HS-5 (cell line): ENCODE results near the gene MAST4.

ENCODE experiments used
- DNase-seq: peaks from one replicate; pipeline ENCODE4 v3.0.0-alpha.2; 2012; ENCODE audit warnings: low read depth

MAST4 gene

DNA sequence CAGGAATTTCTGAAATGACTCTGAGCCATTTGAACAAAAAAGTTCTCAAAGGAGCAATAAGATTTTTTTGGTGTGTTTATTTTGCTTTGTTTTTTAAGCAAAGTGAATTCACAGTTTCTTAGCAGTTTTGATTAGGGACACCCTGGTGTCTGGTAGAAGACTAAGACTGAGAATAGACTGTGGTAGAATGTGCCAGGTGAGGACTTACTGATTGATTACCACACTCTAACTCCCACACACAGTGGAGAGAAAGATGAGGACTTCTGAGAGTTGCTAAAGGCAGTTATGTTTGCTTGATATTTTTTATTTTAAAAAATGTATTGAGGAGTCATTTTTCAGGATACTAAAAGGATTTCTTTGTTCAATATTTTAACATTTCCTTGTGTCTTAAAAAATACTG is 425.3 kb downstream of the MAST4 start:
- DNase-seq, result no peak

DNA sequence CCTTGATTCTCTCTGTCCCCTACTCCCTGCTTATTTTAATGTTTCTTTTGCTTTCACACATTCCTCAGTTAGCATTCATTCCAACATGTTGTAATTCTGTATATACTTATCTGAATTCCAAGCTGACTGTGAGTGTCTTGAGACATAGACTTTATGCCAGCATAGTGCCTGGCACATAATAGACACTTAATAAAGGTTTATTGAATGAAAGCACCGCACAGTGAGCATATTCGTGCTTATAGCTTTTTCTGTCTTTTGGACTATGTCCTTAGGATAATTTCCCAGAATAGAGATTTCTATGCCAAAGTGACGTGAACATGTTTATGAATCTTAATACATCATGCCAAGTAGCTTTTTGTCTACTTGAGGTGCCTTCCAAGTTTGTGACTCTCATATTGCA is 425.8 kb downstream of the MAST4 start:
- DNase-seq, result no peak

DNA sequence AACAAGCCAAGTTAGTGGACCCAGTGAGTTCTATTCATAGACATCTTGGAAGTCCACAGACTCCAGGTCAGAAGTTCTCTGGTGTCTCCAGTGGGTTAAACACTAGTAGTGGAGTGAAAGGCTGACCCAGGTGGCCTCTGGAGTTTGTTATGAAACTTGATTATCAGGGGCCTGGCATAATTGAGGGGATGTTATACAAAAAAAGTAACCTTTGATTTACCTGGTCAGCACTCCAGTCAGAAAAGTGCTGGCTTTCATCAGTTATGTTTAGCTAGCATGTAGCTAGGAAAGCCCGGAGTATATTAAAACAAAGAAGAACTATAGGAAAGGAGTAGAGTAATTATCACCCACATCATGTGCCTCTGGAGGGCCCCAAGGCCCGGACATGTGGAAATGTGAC is 429.3 kb downstream of the MAST4 start:
- DNase-seq, result no peak

GRCh38 chr5:67026278-67026677 is 430.1 kb downstream of the MAST4 start:
- DNase-seq, result no peak

DNA sequence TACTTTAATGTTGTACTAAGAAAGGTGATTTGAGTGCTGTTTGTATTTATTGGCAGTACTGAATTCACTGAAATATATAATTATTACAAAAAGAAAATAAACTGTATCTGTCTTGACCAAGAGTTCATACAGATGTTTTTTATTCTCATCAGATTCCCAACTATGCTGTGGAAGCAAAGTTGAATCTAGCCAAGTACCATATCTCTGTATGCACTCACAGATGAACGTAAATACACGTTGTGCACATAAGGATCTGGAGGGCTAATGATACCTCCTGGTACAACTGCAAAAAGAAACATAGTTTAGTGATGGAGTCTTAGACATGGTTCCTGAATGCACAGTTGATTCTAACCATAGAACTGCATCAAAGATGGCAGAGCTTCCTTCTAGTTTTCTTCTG is 431.0 kb downstream of the MAST4 start:
- DNase-seq, result no peak

- peak; percentile 6 for DNase-seq
These were observed 432.2 kb downstream of the MAST4 start for GRCh38 chr5:67028371-67028770.

- no peak for DNase-seq
These were observed 432.7 kb downstream of the MAST4 start for GRCh38 chr5:67028941-67029340.

DNA sequence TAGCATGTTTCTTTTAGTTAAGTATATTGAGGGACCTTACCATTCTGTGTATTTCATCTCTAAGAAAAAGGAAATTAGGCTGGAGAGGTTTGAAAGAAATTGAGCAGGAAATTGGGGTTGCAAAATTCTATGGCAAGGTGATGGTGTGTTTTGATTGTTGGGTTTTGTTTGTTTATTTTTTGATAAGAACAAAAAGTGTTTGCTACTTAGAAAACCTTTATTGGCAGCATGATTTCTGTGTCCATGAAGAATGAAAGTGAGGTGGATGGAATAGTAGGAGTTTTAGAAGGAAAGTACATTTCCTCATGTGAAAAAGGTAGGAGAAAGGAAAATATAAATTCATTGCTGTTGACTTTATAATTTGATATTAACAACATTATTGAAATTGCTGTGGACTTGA is 433.3 kb downstream of the MAST4 start:
- no peak for DNase-seq

DNA sequence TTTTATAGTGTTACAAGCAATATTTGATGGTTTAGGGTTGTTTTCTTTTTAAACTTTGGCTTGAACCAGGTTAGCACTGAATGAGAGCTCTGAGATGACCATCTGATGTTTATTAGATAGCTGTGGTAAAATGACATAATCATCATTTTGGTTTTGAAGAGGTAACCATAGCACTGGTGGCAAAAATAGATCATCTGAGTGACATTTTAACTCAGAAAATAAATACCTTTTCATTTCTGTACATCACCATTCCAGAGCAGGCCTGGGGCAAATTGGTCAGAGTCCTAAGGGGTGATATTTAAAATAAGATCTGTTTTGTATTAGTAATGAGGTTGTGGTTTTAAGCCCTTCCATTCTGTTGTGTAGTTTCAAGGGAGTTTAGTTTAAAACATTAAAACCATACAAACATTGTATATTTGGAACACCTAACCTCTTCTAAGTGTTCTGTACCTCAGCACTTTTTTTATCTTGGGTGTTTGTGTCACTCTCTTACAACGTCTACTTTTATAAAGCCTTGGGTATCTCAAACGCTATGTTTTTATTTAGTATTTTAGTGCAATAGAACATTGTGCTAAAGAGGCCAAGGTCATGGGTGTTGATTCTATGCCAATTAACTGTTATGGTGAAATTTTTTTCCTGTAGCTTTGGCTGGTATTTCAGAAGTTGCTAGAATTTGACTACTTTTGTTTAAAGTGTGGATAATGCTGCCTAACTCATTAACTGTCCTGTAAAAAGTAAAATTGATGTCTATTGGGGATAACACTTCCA is 434.3 kb downstream of the MAST4 start:
- DNase-seq, result no peak

- DNase-seq, result no peak
These were observed 434.9 kb downstream of the MAST4 start for GRCh38 chr5:67031057-67031443.

- no peak for DNase-seq
These were observed 435.5 kb downstream of the MAST4 start for GRCh38 chr5:67031692-67032091.

DNA sequence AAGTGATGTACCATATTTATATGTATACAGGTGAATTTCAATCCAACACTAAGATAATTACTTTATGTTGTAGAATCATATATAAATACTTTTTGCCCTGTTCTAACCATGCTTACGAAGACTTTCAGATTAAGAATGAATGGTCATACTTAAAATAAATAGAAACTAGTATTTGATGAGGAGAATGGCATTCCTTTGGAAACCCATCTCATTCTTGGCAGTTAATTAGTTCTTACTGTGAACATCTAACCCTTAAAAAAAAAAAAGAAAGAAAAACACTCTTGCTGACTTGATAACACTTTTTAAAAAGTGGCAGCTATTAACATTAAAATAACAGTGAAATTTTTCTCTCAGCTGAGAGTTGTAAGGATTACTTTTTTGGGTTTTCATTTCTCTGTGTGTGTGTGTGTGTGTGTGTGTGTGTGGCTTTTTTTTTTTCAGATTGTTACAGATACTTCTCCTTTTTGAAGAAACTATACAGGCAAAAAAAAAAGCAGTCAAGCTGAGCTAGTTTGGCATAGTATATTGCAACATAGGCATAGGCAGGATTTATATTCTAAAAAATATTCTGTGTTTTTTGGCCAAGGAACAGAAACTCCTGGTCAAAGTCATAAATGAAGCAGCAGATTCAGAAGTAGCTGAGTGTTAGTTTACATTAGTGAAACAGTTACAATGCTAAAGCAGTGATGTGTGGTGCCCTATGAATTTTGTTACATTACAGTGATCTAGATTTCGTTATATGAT is 436.9 kb downstream of the MAST4 start:
- DNase-seq, result no peak

- DNase-seq, result no peak
These were observed 437.9 kb downstream of the MAST4 start for GRCh38 chr5:67033880-67034651.

GRCh38 chr5:67035098-67035740 is 439.0 kb downstream of the MAST4 start:
- DNase-seq, result no peak

DNA sequence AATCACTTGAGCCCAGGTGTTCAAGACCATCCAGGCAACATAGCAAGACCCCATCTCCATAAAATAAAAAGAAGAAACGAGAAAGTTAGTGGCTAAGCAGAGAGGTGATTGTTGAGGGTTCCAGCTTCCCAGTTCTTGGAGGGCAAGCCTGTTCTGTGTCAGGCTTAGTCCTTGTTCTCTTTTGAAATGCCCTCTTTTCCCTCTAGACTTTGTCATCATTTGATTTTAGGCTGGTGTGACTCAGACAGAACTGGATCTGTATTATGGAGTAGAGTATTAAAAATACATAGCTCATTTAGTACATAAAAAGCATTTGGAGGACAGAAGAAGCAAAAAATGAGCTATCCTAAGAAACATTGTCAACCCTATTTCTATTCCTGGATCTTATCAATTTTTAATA is 441.0 kb downstream of the MAST4 start:
- DNase-seq, result no peak

DNA sequence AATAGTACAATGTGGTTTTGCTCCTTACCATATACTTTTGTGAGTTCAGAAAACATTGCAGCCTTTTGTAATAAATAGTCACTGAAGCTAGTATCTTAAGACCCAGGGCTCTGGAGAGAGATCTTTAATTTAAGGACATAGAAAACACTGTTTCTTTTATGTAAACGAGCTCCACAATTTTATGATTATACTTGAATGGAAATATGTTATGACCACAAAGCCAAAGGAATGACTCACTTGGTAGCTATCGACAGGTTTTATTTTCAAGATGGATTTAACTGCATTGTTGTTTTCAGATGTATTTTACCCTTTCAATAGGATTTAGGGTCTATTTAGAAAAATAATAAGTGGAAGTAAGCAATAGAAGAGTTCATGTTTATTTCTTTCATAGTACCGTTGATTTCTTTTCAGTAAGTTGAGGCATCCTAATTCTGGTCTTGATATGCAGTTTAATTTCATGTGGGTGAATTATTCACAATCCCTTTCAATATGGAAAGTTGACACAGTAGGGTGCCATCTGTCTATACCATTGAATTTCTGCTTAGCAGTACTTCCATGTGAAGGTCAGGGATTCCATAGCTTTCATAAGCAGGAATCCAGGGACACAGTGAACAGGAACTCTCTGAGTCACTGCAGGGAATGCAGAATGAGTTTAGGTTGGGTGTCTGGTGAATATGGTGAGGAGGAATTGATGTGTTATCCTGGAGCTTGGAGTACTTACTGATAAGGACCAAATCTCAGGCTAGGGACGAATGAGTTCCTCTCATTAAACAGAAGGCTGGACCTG is 442.8 kb downstream of the MAST4 start:
- DNase-seq, result peak; percentile 50

GRCh38 chr5:67042176-67043003 is 446.2 kb downstream of the MAST4 start:
- no peak for DNase-seq

GRCh38 chr5:67043796-67044511 is 447.8 kb downstream of the MAST4 start:
- DNase-seq, result no peak

DNA sequence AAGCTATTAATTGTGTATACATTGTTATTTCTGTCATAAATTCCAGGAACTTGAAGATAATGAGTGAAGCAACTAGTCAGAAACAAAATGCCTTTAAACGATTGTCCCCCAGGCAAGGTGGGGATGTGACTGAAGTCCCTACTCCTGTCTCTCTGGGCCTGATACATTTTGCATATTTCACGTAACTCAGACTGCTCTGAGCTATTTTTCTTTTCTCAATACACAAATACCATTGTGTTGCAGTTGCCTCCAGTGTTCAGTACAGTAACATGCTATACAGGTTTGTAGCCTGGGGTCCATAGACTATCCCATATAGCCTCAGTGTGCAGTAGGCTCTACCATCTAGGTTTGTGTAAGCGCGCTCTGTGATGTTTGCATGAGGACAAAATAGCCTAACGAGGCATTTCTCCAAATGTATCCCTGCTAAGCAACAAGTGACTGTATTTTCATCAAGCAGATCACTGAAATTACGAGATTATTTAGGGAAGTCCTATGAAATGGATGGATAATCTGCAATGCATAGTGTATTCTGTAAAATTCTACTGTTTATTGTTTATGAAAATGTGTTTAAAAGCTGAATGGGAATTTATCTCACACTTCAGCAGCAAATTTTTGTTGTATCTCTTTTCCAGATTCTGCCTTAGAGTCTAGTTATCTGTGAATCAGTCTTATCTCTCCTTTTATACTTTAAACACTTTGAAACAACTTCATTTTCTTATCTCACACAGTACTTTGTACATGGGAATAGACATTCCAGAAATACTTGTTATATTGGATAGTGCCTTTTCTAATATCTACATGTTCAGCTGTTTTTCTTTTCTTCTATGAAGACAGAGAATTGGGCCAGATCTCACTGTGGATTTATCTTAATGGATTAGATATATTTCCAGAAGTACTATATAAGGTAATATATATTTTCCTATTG is 449.9 kb downstream of the MAST4 start:
- DNase-seq, result no peak
